ENCODE results near the gene CYTH1.

GRCh38 chr17:78769196-78769773, 12.8 kb downstream of the CYTH1 start:
- no peak for TF ChIP-seq CTCF (IDR thresholded peaks at IDR 0.05)
- TF ChIP-seq POLR2A (IDR thresholded peaks at IDR 0.05) = no peak

All from Peyer's patch (tissue), 4 donors.